ENCODE measurements around the gene ST6GALNAC3. TPM values are rescaled to one million over a fixed set of nuclear protein-coding genes. Genes with fewer than 3 reads are reported as not detected.

Gene ST6GALNAC3
- total RNA-seq, 1 donor from 2014 or later: 46.8 TPM

GRCh38 chr1:76463849-76464248 lies 389.3 kb downstream of the ST6GALNAC3 start:
- H3K36me3 Mint-ChIP-seq (ENCODE audit: low read depth, unreplicated experiment): no peaks in the 10 kb centered on the region
- H3K4me1 Mint-ChIP-seq (ENCODE audit: unreplicated experiment): no peaks in the 10 kb centered on the region
- DNase-seq (ENCODE audit: low spot score): no peak
- H3K27me3 Mint-ChIP-seq (ENCODE audit: unreplicated experiment): peaks cover 4% of the 10 kb centered on the region
- TF ChIP-seq, protein P1, sequence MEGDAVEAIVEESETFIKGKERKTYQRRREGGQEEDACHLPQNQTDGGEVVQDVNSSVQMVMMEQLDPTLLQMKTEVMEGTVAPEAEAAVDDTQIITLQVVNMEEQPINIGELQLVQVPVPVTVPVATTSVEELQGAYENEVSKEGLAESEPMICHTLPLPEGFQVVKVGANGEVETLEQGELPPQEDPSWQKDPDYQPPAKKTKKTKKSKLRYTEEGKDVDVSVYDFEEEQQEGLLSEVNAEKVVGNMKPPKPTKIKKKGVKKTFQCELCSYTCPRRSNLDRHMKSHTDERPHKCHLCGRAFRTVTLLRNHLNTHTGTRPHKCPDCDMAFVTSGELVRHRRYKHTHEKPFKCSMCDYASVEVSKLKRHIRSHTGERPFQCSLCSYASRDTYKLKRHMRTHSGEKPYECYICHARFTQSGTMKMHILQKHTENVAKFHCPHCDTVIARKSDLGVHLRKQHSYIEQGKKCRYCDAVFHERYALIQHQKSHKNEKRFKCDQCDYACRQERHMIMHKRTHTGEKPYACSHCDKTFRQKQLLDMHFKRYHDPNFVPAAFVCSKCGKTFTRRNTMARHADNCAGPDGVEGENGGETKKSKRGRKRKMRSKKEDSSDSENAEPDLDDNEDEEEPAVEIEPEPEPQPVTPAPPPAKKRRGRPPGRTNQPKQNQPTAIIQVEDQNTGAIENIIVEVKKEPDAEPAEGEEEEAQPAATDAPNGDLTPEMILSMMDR (IDR thresholded peaks at IDR 0.05; ENCODE audit: unreplicated experiment): no peak
- H3K9me3 Mint-ChIP-seq (ENCODE audit: unreplicated experiment): no peaks in the 10 kb centered on the region
- H3K27ac Mint-ChIP-seq (ENCODE audit: unreplicated experiment): no peak overlapping the region
- H3K4me3 Mint-ChIP-seq (ENCODE audit: unreplicated experiment): no peak overlapping the region

- no peaks in the 10 kb centered on the region for H3K36me3 Mint-ChIP-seq (ENCODE audit: low read depth, unreplicated experiment)
- no peak for DNase-seq (ENCODE audit: low spot score)
- no peak overlapping the region for H3K4me3 Mint-ChIP-seq (ENCODE audit: unreplicated experiment)
- no peaks in the 10 kb centered on the region for H3K4me1 Mint-ChIP-seq (ENCODE audit: unreplicated experiment)
- H3K27ac Mint-ChIP-seq (ENCODE audit: unreplicated experiment): no peak overlapping the region
- H3K9me3 Mint-ChIP-seq (ENCODE audit: unreplicated experiment): no peaks in the 10 kb centered on the region
- H3K27me3 Mint-ChIP-seq (ENCODE audit: unreplicated experiment): peaks cover 4% of the 10 kb centered on the region
- TF ChIP-seq, protein P1 (IDR thresholded peaks at IDR 0.05; ENCODE audit: unreplicated experiment): no peak
Measured at GRCh38 chr1:76465030-76465429, 390.5 kb downstream of the ST6GALNAC3 start.

- Mint-ChIP-seq H3K4me1 (ENCODE audit: unreplicated experiment) (peaks cover 6% of the 10 kb centered on the region), H3K4me3 (ENCODE audit: unreplicated experiment) (no peak overlapping the region), H3K36me3 (ENCODE audit: low read depth, unreplicated experiment) (no peaks in the 10 kb centered on the region), H3K27me3 (ENCODE audit: unreplicated experiment) (peaks cover 3% of the 10 kb centered on the region), H3K9me3 (ENCODE audit: unreplicated experiment) (no peaks in the 10 kb centered on the region), H3K27ac (ENCODE audit: unreplicated experiment) (no peak overlapping the region)
- TF ChIP-seq, protein P1 (IDR thresholded peaks at IDR 0.05; ENCODE audit: unreplicated experiment): no peak
- DNase-seq (ENCODE audit: low spot score): no peak
Measured at GRCh38 chr1:76470166-76470565, 395.6 kb downstream of the ST6GALNAC3 start.

- H3K9me3 Mint-ChIP-seq (ENCODE audit: unreplicated experiment): no peaks in the 10 kb centered on the region
- no peak overlapping the region for H3K27ac Mint-ChIP-seq (ENCODE audit: unreplicated experiment)
Measured at GRCh38 chr1:76471536-76471935, 397.0 kb downstream of the ST6GALNAC3 start.

DNA sequence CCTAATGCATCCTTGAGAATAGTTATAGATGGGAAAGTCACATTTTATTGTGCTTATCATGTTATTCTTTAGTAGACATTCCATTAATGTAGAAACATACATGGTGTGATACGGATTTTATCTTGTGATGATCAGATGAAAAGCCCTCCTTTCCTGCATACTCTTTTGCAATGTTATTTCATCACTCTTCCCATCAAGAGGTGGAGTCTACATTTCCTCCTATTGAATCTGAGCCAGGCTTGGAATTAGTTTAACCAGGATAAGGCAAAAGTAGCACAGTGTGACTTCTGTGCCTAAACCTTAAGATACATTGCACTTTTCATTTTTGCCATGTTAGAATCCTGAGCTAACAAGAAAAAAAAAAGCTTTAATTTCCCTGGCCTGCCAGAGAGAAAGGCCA lies 399.0 kb downstream of the ST6GALNAC3 start:
- no peak overlapping the region for H3K4me3 Mint-ChIP-seq (ENCODE audit: unreplicated experiment)
- no peak overlapping the region for H3K27ac Mint-ChIP-seq (ENCODE audit: unreplicated experiment)
- DNase-seq (ENCODE audit: low spot score): no peak
- H3K36me3 Mint-ChIP-seq (ENCODE audit: low read depth, unreplicated experiment): no peaks in the 10 kb centered on the region
- TF ChIP-seq, protein P1 (IDR thresholded peaks at IDR 0.05; ENCODE audit: unreplicated experiment): no peak
- H3K27me3 Mint-ChIP-seq (ENCODE audit: unreplicated experiment): peaks cover 4% of the 10 kb centered on the region
- peaks cover 6% of the 10 kb centered on the region for H3K4me1 Mint-ChIP-seq (ENCODE audit: unreplicated experiment)
- no peaks in the 10 kb centered on the region for H3K9me3 Mint-ChIP-seq (ENCODE audit: unreplicated experiment)

More at GRCh38 chr1:76471536-76471935, 397.0 kb downstream of the ST6GALNAC3 start:
- no peak for DNase-seq (ENCODE audit: low spot score)
- H3K27me3 Mint-ChIP-seq (ENCODE audit: unreplicated experiment): peaks cover 3% of the 10 kb centered on the region
- no peak overlapping the region for H3K4me3 Mint-ChIP-seq (ENCODE audit: unreplicated experiment)
- H3K36me3 Mint-ChIP-seq (ENCODE audit: low read depth, unreplicated experiment): no peaks in the 10 kb centered on the region
- peaks cover 6% of the 10 kb centered on the region for H3K4me1 Mint-ChIP-seq (ENCODE audit: unreplicated experiment)
- TF ChIP-seq, protein P1 (IDR thresholded peaks at IDR 0.05; ENCODE audit: unreplicated experiment): no peak
